ENCODE data around the gene KCTD7. TPM values are rescaled to one million over a fixed set of nuclear protein-coding genes. Genes with fewer than 3 reads are reported as not detected.
A peak's percentile ranks its signal among the peaks of the same experiment; 100 is the strongest.
"Not testable (repeated sequence)": the region's sequence is repeated elsewhere in the genome, so short reads cannot be mapped to it uniquely, and the experiment has no call there.

Gene KCTD7
- total RNA-seq, 1 experiment from 2014 or later = 11.6 TPM

DNA sequence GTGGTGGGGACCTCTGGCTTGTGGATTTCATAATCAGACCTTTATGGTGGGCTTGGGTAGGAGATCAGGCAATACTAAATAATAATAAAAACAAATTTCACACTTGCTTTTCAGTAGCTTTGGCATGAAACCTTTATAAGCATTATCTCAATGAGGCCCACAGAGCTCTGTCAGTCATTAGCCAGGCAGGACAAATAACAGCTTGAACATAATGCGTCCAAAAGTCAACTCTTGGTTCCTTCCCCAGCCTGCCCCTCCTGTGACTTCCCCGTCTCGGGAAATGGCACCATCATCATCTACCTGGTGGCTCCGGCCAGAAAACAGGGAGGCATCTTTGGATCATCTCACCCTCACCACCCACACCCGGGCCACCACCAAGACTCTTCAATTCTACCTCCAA lies 40.8 kb downstream of the KCTD7 start:
- no peak for DNase-seq (ENCODE audit: low spot score)
- peaks cover 9% of the 10 kb centered on the region; the same call in 1 of the 2 replicates for H3K36me3 Mint-ChIP-seq
- no peaks in the 10 kb centered on the region for H3K9me3 Mint-ChIP-seq
- POLR2A ChIA-PET = interaction anchor here (0.6 kb wide), 1 partner anchor 9 kb away, joined by 3 read pairs; no protein-coding TSS in a partner anchor
- no peak for TF ChIP-seq ATF1 (CRISPR knock-in tag; IDR thresholded peaks at IDR 0.05)
- TF ChIP-seq NFYB (CRISPR knock-in tag; conservative IDR thresholded peaks at IDR 0.05; ENCODE audit: low read depth) = no peak
- no peak for TF ChIP-seq STAT6 (CRISPR knock-in tag; conservative IDR thresholded peaks at IDR 0.05; ENCODE audit: low read depth)
- TF ChIP-seq MYBL2 (CRISPR knock-in tag; IDR thresholded peaks at IDR 0.05) = no peak
- no peak for TF ChIP-seq HMGA2 (CRISPR knock-in tag; IDR thresholded peaks at IDR 0.05)
- no peak for TF ChIP-seq IRF1 (CRISPR knock-in tag; IDR thresholded peaks at IDR 0.05)
- no peak for TF ChIP-seq RORB (CRISPR knock-in tag; IDR thresholded peaks at IDR 0.05)
- TF ChIP-seq TEAD1 (CRISPR knock-in tag; IDR thresholded peaks at IDR 0.05) = no peak
- no peak for TF ChIP-seq USF1 (CRISPR knock-in tag; IDR thresholded peaks at IDR 0.05)
- no peak for TF ChIP-seq CREM (CRISPR knock-in tag; IDR thresholded peaks at IDR 0.05)
- TF ChIP-seq SP1 (CRISPR knock-in tag; conservative IDR thresholded peaks at IDR 0.05) = no peak
- CTCF ChIA-PET = interaction anchor here (1.6 kb wide), 1 partner anchor 112 kb away, joined by 5 read pairs; no protein-coding TSS in a partner anchor
- H3K4me1 Mint-ChIP-seq = no peaks in the 10 kb centered on the region
- H3K27ac Mint-ChIP-seq = no peak overlapping the region
- no peak overlapping the region for H3K4me3 Mint-ChIP-seq
- no peak for ATAC-seq
- no peaks in the 10 kb centered on the region for H3K27me3 Mint-ChIP-seq (ENCODE audit: low read depth)

- DNase-seq (ENCODE audit: low spot score) (no peak), ATAC-seq (no peak)
- H3K27ac Mint-ChIP-seq = no peak overlapping the region
- POLR2A ChIA-PET = interaction anchor here (1.0 kb wide), 1 partner anchor 16 kb away, joined by 3 read pairs; no protein-coding TSS in a partner anchor
- H3K4me3 Mint-ChIP-seq = no peak overlapping the region
- H3K4me1 Mint-ChIP-seq = no peaks in the 10 kb centered on the region
- H3K9me3 Mint-ChIP-seq = no peaks in the 10 kb centered on the region
- peaks cover 9% of the 10 kb centered on the region; the same call in 1 of the 2 replicates for H3K36me3 Mint-ChIP-seq
- CTCF ChIA-PET = no interaction called here
- no peaks in the 10 kb centered on the region for H3K27me3 Mint-ChIP-seq (ENCODE audit: low read depth)
- peak; percentile 72; the same call in 1 of the 2 replicates for TF ChIP-seq ZNF121 (CRISPR knock-in tag; IDR thresholded peaks at IDR 0.05)
- no peak for TF ChIP-seq ATF1 (CRISPR knock-in tag; IDR thresholded peaks at IDR 0.05)
Measured at GRCh38 chr7:66671034-66671433, 42.4 kb downstream of the KCTD7 start.

DNA sequence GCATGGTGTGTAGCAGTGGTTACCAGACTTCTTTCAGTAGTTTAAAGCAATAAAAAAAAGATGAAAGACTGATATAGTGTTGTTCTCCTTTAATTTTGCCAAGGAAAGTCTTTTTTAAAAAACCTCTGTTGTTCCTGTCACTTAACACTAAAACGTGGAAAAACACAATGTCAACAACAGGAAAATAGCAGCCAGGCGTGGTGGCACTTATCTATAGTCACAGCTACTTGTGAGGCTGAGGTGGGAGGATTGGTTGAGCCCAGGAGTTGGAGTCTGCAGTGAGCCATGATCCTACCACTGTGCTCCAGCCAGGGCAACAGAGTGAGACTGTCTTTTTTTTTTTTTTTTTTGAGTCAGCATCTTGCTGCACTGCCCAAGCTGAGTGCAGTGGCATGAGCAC lies 42.8 kb downstream of the KCTD7 start:
- H3K27me3 Mint-ChIP-seq (ENCODE audit: low read depth); H3K4me1 Mint-ChIP-seq; DNase-seq (ENCODE audit: low spot score); H3K4me3 Mint-ChIP-seq; H3K36me3 Mint-ChIP-seq; ATAC-seq; H3K27ac Mint-ChIP-seq; CTCF ChIA-PET; H3K9me3 Mint-ChIP-seq: not testable (repeated sequence)
- POLR2A ChIA-PET = interaction anchor here (1.0 kb wide), 1 partner anchor 16 kb away, joined by 3 read pairs; no protein-coding TSS in a partner anchor

DNA sequence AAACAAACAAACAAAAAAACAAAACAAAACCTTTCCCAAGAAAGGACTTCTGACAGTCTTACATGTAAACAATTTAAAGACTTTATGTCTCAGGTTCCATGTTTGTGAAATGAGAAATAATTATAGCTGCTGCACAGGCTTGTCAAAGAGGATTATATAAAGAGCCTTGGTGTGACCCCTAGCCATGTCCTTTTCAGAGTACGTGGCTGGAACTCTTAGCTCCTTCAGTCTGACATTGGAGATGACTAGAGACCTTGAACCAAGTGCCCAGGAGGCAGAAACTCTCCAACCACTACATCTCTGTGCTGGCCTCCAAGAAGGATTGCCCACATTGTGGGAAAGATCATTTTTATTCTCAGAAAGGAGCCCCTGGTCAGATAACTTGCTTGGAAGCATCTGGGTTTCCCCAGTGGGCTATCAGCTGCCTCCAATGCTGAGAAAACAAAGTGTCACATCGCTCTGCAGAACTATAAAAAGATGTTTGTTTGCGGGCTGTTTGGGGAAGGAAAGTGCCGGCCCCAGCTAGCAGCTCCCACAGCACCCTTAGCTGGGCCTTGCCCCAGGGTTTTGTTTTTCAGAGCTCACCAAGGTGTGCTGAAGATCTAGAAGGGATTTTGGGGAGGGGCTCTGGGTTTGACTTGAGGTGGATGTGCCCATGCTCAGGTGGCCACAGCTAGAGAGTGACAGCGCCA lies 43.9 kb downstream of the KCTD7 start:
- POLR2A ChIA-PET; DNase-seq (ENCODE audit: low spot score); H3K4me3 Mint-ChIP-seq; ATAC-seq; H3K4me1 Mint-ChIP-seq; H3K9me3 Mint-ChIP-seq; CTCF ChIA-PET; H3K36me3 Mint-ChIP-seq; H3K27ac Mint-ChIP-seq; H3K27me3 Mint-ChIP-seq (ENCODE audit: low read depth): not testable (repeated sequence)

DNA sequence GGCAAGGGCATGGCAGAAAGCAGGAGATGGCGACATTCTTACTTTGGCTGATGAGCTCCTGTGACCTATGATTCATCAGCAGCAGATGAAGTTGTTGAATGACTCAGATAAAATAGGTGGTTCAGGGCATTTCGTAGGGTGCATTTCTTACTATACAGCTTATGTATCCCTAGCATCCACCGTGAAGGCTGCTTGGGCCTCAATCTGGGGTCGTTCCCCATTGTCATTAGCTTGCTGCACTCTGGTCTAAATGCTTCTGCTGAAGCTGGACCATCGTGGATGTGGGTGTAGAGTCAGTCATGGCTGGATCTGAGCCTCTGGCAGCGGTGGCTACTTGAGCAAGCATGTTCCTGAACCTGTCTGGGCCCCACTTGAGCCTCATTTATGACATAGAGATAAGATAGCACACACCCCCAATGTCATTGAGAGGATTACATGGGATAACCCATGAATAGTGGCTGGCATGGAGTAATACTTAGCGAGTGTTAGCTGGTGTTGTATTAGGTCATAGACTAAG lies 44.5 kb downstream of the KCTD7 start:
- H3K27me3 Mint-ChIP-seq (ENCODE audit: low read depth); POLR2A ChIA-PET: not testable (repeated sequence)

More for the DNA sequence above, 44.5 kb downstream of the KCTD7 start:
- H3K4me3 Mint-ChIP-seq; H3K27ac Mint-ChIP-seq; H3K36me3 Mint-ChIP-seq; DNase-seq (ENCODE audit: low spot score); CTCF ChIA-PET; H3K4me1 Mint-ChIP-seq; H3K9me3 Mint-ChIP-seq; ATAC-seq: not testable (repeated sequence)
